Smooth muscle cell (in vitro differentiated cells): ENCODE results near the gene SYVN1. TPM values are rescaled to one million over a fixed set of nuclear protein-coding genes. Genes with fewer than 3 reads are reported as not detected.

ENCODE experiments used
- DNase-seq: peaks from one replicate; lab custom pipeline; 2025; ENCODE audit not compliant: unreplicated experiment; lab: John Stamatoyannopoulos, UW
- H2AFZ ChIP-seq: fragments of 200-600 bp; sonication (generic); 2 replicates; pipeline ENCODE4 v1.6.0; 2016; ENCODE audit warnings: antibody characterized with exemption, low read depth, mild to moderate bottlenecking
- H3F3A ChIP-seq: fragments of 200-600 bp; sonication (generic); 2 replicates; pipeline ENCODE4 v1.6.0; 2017; ENCODE audit warnings: antibody characterized with exemption, low read depth
- H3K27ac ChIP-seq: fragments of 200-600 bp; sonication (generic); 2 replicates; pipeline ENCODE4 v1.5.1; 2016; ENCODE audit warnings: low read depth, mild to moderate bottlenecking
- H3K27me3 ChIP-seq: fragments of 200-600 bp; sonication (generic); 2 replicates; pipeline ENCODE4 v1.6.1; 2016; ENCODE audit warnings: low read depth, mild to moderate bottlenecking
- H3K36me3 ChIP-seq: fragments of 200-600 bp; sonication (generic); 2 replicates; pipeline ENCODE4 v1.5.1; 2016; ENCODE audit warnings: low read depth
- H3K4me1 ChIP-seq: fragments of 200-600 bp; sonication (generic); 2 replicates; pipeline ENCODE4 v1.5.1; 2016; ENCODE audit warnings: low read depth
- H3K4me2 ChIP-seq: fragments of 200-600 bp; sonication (generic); 2 replicates; pipeline ENCODE4 v1.6.0; 2016; ENCODE audit warnings: mild to moderate bottlenecking
- H3K4me3 ChIP-seq: fragments of 200-600 bp; sonication (generic); 2 replicates; pipeline ENCODE4 v1.5.1; 2016; ENCODE audit warnings: mild to moderate bottlenecking
- H3K79me2 ChIP-seq: fragments of 200-600 bp; sonication (generic); 2 replicates; pipeline ENCODE4 v1.6.0; 2016; ENCODE audit warnings: low read depth, mild to moderate bottlenecking
- H3K9ac ChIP-seq: fragments of 200-600 bp; sonication (generic); 2 replicates; pipeline ENCODE4 v1.6.0; 2016; ENCODE audit warnings: low read depth
- H3K9me3 ChIP-seq: fragments of 200-600 bp; sonication (generic); replicated peaks from 2 replicates; pipeline ENCODE4 v1.5.1; 2016; ENCODE audit warnings: low read depth
- H4K20me1 ChIP-seq: fragments of 200-600 bp; sonication (generic); 2 replicates; pipeline ENCODE4 v1.6.0; 2016; ENCODE audit warnings: low read depth
- WGBS: methylation state at CpG from one replicate; pipeline ENCODE4 v1.1.7; 2016; ENCODE audit warnings: low lambda C conversion rate; 5-methylcytosine and 5-hydroxymethylcytosine counted together
- polyA plus RNA-seq: library from polyadenylated mRNA; unstranded; fragments of >200 nt; fragmentation: Nextera tagmentation; extraction: Ambion mirVana; gene quantifications from 2 replicates; pipeline ENCODE4 v1.2.1, GENCODE V29; 2016
- total RNA-seq: library from RNA; depleted of rRNA; stranded (reverse); fragments of >200 nt; gene quantifications from 2 replicates; pipeline ENCODE4 v1.2.3, GENCODE V29; 2014
- TF ChIP-seq, protein P1 (sequence below): fragments of 200-600 bp; sonication (generic); IDR thresholded peaks from 2 replicates; pipeline ENCODE4 v1.5.1; 2017; ENCODE audit warnings: borderline replicate concordance, mild to moderate bottlenecking, antibody characterized with exemption; ENCODE audit not compliant: insufficient read depth, poor library complexity, severe bottlenecking

Gene SYVN1
- total and polyA plus RNA-seq, 2 experiments from 2014 or later: 30.0 to 52.0 TPM

DNA sequence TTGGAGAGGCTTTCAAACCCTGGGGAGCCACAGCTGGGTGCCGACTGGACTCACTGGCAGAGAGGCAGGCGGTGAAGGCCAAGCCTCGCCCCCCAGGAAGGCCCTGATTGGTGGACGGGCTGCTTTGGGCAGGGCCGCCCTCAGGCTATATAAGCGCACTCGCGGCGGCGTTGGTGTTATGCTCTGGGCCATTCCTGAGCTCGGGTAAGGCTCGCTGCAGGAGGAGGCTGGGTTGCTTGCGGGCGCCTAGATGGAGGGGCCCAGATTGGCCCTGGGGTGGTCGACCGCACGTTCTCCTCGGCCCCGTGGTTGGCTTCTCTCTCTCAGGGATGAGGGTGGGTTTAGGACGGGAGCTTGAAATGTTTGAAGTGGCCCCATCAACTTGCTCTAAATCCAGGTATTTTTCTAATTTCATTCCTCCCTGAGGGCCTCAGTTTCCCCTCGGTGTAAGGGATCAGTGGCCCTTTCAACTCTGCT, 35.8 kb upstream of the SYVN1 start, which contains the start of gene SPDYC:
SPDYC (plus strand) TSS at position 176 of the 477 bp plus-strand sequence. CDS start 1,125 bp downstream, outside the sequence.
- no peaks in the 10 kb centered on the region for H3K27me3 ChIP-seq
- H3K4me3 ChIP-seq: no peak within 1 kb of the TSS
- H4K20me1 ChIP-seq: no peaks in the 10 kb centered on the region
- H3K4me1 ChIP-seq: no peaks in the 10 kb centered on the region
- H3K9me3 ChIP-seq: no peaks in the 10 kb centered on the region
- peak within 1 kb of the TSS; percentile 82 for H3K27ac ChIP-seq
- H2AFZ ChIP-seq: peak within 1 kb of the TSS; percentile 81
- peak within 1 kb of the TSS; percentile 44 for H3K9ac ChIP-seq
- no peaks in the 10 kb centered on the region for H3F3A ChIP-seq
- no peak for DNase-seq
- TF ChIP-seq, protein P1, sequence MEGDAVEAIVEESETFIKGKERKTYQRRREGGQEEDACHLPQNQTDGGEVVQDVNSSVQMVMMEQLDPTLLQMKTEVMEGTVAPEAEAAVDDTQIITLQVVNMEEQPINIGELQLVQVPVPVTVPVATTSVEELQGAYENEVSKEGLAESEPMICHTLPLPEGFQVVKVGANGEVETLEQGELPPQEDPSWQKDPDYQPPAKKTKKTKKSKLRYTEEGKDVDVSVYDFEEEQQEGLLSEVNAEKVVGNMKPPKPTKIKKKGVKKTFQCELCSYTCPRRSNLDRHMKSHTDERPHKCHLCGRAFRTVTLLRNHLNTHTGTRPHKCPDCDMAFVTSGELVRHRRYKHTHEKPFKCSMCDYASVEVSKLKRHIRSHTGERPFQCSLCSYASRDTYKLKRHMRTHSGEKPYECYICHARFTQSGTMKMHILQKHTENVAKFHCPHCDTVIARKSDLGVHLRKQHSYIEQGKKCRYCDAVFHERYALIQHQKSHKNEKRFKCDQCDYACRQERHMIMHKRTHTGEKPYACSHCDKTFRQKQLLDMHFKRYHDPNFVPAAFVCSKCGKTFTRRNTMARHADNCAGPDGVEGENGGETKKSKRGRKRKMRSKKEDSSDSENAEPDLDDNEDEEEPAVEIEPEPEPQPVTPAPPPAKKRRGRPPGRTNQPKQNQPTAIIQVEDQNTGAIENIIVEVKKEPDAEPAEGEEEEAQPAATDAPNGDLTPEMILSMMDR: no peak
- no peaks in the 10 kb centered on the region for H3K79me2 ChIP-seq
- H3K36me3 ChIP-seq: no peaks in the 10 kb centered on the region
- H3K4me2 ChIP-seq: no peak within 1 kb of the TSS
- 88% methylated on average over 21 of the region's 21 CpGs for WGBS

DNA sequence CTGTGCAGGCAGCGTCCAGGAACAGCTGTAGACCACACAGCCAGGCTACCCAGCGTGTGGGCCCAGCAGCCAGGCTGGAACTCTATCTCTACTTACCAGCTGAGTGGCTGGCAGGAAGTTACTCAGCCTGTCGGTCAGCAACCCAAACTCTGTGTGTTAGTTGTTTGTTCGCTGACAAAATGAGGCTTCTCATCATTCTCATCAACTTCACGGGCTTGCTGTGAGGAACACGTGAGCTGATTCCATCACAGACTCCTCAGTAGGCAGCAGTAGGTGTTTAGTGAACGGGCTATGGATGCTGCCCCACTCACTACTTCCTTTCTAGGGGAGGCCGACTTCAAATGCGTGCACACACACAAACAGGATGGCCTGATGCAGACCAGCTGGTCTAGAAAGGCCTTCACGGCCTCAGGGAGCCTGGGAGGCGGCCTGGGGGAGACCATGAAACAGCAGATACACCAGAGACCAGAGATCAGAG, 34.9 kb upstream of the SYVN1 start:
- no peaks in the 10 kb centered on the region for H3K4me1 ChIP-seq
- no peak overlapping the region for H3K4me2 ChIP-seq
- TF ChIP-seq, protein P1: no peak
- H3K4me3 ChIP-seq: no peak overlapping the region
- DNase-seq: no peak
- peak overlapping the region; percentile 82 for H3K27ac ChIP-seq
- H3K79me2 ChIP-seq: no peaks in the 10 kb centered on the region
- H3F3A ChIP-seq: no peaks in the 10 kb centered on the region
- no peaks in the 10 kb centered on the region for H3K27me3 ChIP-seq
- WGBS: 36% methylated on average over 11 of the region's 11 CpGs
- peak overlapping the region; percentile 81 for H2AFZ ChIP-seq
- no peaks in the 10 kb centered on the region for H3K9me3 ChIP-seq
- no peaks in the 10 kb centered on the region for H4K20me1 ChIP-seq
- no peaks in the 10 kb centered on the region for H3K36me3 ChIP-seq
- peak overlapping the region; percentile 44 for H3K9ac ChIP-seq

DNA sequence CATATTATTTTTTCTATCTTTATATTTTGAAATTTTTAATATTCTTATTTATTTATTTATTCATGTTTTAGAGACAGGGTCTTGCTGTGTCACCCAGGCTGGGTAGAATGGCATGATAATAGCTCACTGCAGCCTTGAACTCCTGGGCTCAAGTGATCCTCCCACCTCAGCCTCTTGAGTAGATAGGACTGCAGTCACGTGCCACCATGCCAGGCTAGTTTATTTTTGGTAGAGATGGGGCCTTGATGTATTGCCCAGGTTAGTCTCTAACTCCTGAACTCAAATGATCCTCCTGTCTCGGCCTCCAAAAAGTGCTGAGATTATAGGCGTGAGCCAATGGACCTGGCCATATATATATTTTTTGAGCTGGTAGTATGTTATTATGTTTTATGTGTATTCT, 33.3 kb upstream of the SYVN1 start:
- no peak overlapping the region for H2AFZ ChIP-seq
- H3K4me2 ChIP-seq: no peak overlapping the region
- H3K36me3 ChIP-seq: no peaks in the 10 kb centered on the region
- TF ChIP-seq, protein P1: no peak
- H3K27me3 ChIP-seq: no peaks in the 10 kb centered on the region
- WGBS: 97% methylated on average over 3 of the region's 3 CpGs
- no peaks in the 10 kb centered on the region for H3K9me3 ChIP-seq
- H3K79me2 ChIP-seq: no peaks in the 10 kb centered on the region
- DNase-seq: no peak
- no peak overlapping the region for H3K27ac ChIP-seq
- no peaks in the 10 kb centered on the region for H4K20me1 ChIP-seq
- H3K4me1 ChIP-seq: no peaks in the 10 kb centered on the region
- no peak overlapping the region for H3K4me3 ChIP-seq
- no peak overlapping the region for H3K9ac ChIP-seq
- no peaks in the 10 kb centered on the region for H3F3A ChIP-seq

DNA sequence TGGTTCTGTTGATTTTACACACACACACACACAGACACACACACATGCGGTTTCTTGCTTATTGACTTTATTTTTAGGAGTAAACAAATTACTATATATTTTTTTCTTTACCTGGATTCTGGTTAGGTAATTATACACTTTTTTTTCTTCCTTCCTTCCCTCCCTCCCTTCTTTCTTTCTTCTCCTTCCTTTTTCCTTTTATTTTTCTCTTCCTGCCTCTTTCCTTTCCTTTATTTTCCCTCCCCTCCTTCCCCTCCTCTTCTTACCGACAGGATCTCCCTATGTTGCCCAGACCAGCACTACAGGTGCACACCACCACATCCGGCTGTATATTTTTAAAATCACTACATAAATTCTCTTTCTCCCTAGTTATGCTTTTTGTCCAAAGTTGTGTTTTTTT, 32.6 kb upstream of the SYVN1 start:
- WGBS: 91% methylated on average over 3 of the region's 3 CpGs
- Histone ChIP-seq H3K36me3 (no peaks in the 10 kb centered on the region), H3F3A (no peaks in the 10 kb centered on the region), H4K20me1 (no peaks in the 10 kb centered on the region), H2AFZ (no peak overlapping the region), H3K9me3 (no peaks in the 10 kb centered on the region), H3K4me3 (no peak overlapping the region), H3K9ac (no peak overlapping the region), H3K27me3 (no peaks in the 10 kb centered on the region), H3K27ac (no peak overlapping the region), H3K4me1 (no peaks in the 10 kb centered on the region), H3K79me2 (no peaks in the 10 kb centered on the region), H3K4me2 (no peak overlapping the region)
- TF ChIP-seq, protein P1: no peak
- DNase-seq: no peak
